HUDEP-2 (cell line): ENCODE data around the gene PPFIBP1.
"Not testable (repeated sequence)": the region's sequence is repeated elsewhere in the genome, so short reads cannot be mapped to it uniquely, and the experiment has no call there.

ENCODE experiments used
- DNase-seq, 76 experiments: peaks; one replicate each; lab custom pipeline; 2025; ENCODE audit not compliant: unreplicated experiment in 76 of 76; lab: John Stamatoyannopoulos, UW

PPFIBP1 gene

GRCh38 chr12:27561535-27562350, 37.7 kb downstream of the PPFIBP1 start:
- no peak for DNase-seq

- no peak for DNase-seq
Observed at GRCh38 chr12:27564612-27565213, 40.7 kb downstream of the PPFIBP1 start.

- DNase-seq: no peak
Observed at GRCh38 chr12:27566159-27566558, 42.2 kb downstream of the PPFIBP1 start.

DNA sequence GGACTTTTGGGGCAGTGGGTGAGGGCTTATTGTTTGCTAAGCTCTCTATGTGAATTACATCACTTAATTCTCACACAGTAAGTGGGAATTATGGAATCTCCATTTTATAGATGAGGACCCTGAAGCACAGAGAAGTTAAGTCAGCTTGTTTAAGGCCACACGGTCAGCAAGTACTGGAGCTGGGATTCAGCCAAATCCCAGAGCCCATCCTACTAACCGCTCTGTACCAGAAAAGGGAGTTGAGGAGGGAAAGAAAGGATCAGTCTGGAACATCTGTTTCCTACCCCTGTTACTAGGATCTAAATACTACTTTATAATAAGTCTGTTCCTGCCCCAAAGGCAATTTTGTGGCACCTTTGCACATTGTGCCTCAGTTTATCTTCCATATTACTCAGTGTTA, 42.6 kb downstream of the PPFIBP1 start:
- no peak for DNase-seq

DNA sequence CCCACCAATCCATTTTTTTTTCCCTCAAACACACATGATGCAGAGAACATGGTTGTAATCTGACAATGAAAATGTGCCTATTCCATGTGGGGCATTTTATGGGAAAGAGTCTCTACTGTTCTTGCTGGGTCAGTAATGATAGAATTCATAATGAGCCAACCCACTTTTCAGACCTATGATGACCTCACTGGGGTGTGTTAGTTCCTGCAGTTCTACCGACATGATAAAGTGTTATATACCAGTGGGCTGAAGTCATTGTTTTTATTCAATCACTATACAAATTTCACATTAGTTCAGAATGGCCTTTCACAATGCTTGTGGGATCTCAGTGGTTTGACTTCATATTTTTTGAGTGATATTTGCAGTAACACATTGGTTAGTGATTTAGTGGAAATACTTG, 47.5 kb downstream of the PPFIBP1 start:
- DNase-seq: no peak

DNA sequence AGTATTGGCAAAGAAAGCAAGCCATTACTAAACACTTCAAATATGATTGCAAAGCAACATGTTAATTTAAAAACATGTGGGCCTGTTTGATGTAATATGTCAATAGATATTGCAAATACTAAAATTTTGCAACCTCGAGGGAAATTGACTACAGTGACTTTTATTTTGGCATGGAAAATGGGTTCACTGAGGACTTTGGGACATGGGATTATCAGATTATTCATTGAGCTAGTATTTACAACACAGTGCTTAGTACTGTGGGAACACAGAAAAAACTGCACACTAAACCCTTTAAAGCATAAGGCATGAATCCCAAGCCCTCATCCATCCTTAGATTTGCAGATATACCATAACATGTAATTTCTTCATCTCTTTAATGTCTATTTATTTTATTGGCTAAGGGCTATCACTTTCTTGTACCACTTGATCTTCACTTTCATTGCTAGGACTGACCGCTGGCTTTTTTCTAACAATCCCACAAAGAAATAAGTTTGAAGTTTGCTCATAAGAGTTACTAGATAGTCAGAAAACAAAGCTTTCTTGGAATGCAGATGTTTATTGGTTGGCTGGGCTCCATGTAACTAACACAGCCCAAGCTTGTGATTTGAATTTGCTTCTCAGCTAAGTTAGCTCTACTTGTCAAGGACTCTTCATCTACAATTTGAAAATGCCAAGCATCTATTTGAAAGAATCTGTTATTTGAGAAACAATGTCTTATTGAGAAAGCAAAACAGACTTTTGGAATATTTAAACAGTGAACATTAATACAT, 48.7 kb downstream of the PPFIBP1 start:
- DNase-seq: no peak

- no peak for DNase-seq
Observed at GRCh38 chr12:27573972-27574371, 50.0 kb downstream of the PPFIBP1 start.

GRCh38 chr12:27575090-27575761, 51.2 kb downstream of the PPFIBP1 start:
- DNase-seq: no peak

- no peak for DNase-seq
Observed at GRCh38 chr12:27575762-27576118, 51.7 kb downstream of the PPFIBP1 start.

DNA sequence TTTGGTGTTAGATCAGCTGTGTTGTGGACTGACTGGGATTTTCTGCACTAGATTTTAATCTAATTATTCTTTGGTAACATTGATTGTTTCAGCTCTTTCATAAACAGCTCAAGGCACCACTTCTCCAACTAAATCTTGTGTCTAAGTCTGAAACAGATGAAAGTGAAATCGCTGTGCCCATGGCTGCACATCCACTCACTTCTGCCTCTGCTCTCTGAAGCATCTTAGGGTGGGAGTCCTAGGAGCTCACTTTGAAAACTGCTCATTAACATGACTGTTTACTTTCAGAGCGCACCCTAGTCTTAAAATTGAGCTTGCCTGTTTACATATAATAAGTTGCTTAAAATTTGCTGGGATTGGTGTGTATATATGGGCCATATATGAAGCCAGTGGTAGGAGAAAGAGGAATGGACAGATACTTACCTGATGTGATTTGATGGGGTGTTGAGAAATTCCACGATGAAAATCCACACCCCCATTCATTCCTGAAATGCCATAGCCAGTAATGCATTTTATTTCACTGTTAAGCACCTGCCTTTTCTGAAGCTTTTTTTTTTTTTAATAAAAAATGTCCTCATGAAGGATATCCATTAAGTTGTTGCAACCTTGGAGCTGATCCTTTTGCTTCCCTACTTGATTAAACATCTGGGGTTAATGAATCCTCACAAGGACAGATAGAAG, 52.8 kb downstream of the PPFIBP1 start:
- no peak for DNase-seq

GRCh38 chr12:27577688-27578087, 53.7 kb downstream of the PPFIBP1 start:
- no peak for DNase-seq

DNA sequence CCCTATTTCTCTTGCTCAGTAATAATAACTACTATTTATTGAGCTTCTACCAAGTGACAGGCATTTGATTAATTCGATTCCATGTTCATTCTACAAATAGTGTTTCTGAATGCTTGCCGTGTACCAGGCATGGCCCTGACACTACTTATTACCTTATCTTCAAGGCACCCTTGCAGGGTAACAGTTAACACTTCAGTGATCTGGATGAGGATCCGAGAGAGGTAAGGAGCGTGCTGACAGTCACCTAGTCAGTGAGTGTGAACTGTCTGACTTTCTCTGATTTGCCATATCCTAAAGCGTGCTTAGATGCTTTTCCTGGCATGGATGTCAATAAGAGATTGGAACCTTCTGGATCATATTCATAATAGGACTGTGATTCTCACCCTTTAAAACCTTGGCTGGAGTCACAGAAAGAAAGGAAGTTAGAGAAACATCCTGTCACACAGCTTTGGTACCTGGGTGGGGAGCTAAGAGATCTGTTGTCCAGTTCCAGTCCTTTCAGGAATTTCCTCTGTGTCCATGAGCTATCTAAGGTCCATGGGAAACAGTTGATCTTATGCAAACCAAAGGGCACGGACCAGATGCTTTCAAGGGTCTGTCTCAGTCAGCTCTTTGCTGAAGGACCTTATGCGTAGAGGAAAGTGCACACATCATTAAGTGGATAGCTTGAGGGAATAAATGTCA, 54.8 kb downstream of the PPFIBP1 start:
- DNase-seq: no peak

- no peak for DNase-seq
Observed at GRCh38 chr12:27580561-27581330, 56.7 kb downstream of the PPFIBP1 start.

DNA sequence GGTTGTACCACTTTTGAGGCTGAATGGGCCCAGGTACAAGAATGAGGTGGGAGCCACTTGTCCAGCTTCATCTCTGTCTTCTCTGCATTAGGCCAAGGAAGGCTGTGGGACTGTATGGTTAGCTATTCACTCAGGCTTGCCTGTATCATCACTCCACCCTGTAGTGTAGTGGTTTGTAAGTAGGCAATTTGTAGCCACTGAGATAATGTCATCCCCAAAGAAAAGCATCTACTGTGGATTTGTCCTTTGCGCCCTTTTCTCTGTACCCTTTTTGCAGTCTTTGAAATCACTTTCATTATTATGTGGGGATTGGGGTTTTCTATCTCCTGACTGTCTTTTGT, 57.3 kb downstream of the PPFIBP1 start:
- DNase-seq: not testable (repeated sequence)

DNA sequence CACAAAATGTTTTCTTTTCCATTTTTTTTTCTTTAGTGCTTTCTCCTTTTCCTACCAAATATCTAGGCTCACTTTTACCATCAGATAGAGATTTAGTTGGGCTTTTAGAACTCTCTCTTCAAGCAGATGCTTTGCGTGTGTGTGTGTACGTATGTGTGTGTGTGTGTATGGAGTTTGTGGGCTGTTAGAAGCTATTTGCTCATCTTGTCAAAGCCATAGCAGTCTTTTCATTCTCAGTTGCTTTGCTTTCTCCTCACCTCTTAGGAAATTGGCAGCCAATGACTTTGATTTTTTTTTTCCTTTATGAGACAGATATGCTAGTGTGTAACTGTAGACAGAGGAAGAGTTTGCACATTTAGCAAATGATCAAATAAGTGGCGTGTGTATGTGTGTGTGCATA, 57.8 kb downstream of the PPFIBP1 start:
- DNase-seq: not testable (repeated sequence)

DNA sequence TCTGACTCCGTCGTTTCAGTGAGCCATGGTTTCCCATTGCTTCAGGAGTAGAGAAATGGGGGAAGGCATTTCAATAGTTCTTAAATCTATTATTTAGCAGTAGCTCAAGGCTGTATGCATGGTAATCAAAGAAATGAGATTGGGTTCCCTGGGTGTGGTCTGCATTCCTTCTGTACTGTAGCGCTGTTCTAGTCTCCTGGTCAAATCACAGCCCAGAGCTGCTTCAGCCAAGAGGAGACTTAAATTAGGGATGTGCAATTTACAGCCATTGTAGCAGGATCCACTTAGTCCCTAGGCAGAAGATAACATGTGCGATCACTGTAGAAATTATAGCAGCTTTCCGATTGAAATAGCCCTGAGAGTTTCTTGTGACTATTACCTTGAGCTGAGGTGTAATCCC, 58.4 kb downstream of the PPFIBP1 start:
- DNase-seq: not testable (repeated sequence)

DNA sequence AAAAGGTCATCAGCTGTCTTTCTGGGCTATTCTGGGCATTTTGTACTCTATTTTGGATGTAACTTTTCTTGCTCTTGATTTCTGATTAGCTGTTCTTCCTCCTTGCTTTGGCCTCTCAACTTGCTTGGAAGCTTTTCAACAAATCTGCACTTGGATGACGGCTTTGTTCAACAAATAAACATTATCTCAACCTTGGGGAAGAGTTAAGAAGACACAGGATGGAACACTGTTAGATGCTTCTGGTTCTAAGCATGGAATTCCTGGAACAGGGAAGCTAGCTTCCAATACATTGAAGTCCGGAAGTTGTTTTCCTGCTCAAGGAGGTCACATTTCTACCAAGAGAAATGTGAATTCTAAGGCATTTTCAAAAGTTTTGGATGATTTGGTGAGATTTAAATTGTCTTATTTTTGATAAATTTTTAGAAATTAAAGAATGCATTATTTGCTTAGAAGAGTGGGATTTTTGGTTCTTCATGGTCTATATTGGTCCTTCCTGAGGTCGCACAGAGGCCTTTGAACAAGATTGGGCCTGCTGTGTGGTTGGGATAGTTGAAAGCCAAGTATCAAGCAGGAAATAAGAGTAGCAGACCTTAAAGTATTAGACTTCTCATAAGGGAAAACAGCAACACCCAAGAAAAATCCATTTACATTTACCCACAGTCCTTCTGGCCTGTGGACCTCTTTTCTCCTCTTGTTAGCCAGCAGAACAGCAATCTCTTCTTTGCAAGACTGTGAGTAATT, 59.2 kb downstream of the PPFIBP1 start:
- DNase-seq: no peak

DNA sequence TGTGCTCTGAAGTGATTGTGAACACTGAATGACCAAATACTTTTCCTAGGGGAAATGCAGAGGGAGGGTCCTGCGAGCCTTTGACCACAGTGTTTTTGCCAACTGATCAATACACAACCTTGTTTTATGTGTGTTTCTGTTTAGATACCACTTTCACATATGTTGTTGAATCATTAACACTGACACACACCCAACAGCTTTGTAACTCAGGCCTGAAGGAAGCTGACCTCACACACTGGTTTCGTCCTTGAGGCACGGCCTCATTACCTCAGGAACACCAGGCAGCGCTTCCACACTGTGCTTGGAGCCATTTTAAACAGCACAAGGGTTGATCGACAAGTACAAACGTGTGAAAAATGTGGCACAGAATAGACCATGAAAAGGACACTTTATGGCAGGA, 60.0 kb downstream of the PPFIBP1 start:
- DNase-seq: no peak
